D721Med (cell line): ENCODE results near the gene CYSTM1.

Experiments used
- DNase-seq: peaks from one replicate; pipeline ENCODE4 v3.0.0; 2011; ENCODE audit warnings: low spot score; ENCODE audit not compliant: insufficient read length
- FAIRE-seq: peaks from 2 replicates; lab custom pipeline; 2011; peaks lifted over from hg19 to GRCh38; lab: Jason Lieb, UNC
- TF ChIP-seq, protein P1 (sequence below): IDR thresholded peaks from 2 replicates; pipeline ENCODE4 v1.5.1; 2012; ENCODE audit warnings: mild to moderate bottlenecking, control low read depth; ENCODE audit not compliant: insufficient read depth; ENCODE audit errors: missing control alignments

Gene CYSTM1

DNA sequence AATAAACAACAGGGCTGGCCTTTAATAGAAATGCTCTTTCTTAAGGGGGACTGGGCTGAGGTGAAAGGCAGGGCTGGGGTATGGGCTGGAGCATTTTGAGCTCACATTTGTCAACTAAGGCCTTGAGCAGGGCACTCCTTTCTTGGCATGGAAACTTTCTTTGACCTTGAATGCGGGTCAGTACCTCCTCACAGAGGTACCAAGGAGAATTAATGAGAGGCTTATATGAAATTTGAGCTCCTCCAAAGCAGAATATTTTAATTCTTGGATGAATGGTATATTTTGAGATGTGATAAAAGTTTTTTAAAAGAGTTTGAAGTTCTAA, 3.1 kb downstream of the CYSTM1 start:
- no peak for FAIRE-seq
- DNase-seq: no peak
- TF ChIP-seq, protein P1, sequence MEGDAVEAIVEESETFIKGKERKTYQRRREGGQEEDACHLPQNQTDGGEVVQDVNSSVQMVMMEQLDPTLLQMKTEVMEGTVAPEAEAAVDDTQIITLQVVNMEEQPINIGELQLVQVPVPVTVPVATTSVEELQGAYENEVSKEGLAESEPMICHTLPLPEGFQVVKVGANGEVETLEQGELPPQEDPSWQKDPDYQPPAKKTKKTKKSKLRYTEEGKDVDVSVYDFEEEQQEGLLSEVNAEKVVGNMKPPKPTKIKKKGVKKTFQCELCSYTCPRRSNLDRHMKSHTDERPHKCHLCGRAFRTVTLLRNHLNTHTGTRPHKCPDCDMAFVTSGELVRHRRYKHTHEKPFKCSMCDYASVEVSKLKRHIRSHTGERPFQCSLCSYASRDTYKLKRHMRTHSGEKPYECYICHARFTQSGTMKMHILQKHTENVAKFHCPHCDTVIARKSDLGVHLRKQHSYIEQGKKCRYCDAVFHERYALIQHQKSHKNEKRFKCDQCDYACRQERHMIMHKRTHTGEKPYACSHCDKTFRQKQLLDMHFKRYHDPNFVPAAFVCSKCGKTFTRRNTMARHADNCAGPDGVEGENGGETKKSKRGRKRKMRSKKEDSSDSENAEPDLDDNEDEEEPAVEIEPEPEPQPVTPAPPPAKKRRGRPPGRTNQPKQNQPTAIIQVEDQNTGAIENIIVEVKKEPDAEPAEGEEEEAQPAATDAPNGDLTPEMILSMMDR: no peak

DNA sequence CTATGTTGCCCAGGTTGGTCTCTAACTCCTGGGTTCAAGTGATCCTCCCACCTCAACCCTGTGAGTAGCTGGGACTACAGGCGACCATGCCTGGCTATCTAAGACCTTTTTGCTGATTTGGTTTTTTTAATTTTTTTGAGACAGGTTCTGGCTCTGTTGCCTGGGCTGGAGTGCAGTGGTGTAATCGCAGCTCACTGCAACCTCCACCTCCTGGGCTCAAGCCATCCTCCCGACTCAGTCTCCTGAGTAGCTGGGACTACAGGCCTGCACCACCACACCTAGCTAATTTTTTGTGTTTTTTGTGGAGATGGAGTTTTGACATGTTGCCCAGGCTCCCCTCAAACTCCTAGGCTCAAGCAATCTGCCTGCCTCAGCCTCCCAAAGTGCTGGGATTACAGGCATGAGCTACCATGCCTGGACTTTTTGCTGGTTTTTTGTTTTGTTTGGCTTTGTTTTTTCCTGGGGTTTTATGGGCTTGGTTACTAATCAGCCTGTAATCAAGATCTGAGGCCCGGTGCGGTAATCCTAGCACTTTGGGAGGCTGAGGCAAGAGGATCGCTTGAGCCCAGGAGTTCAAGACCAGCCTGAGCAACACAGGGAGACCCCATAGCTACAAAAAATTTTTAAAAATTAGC, 3.6 kb downstream of the CYSTM1 start:
- DNase-seq (no peak), FAIRE-seq (no peak)
- TF ChIP-seq, protein P1: no peak

DNA sequence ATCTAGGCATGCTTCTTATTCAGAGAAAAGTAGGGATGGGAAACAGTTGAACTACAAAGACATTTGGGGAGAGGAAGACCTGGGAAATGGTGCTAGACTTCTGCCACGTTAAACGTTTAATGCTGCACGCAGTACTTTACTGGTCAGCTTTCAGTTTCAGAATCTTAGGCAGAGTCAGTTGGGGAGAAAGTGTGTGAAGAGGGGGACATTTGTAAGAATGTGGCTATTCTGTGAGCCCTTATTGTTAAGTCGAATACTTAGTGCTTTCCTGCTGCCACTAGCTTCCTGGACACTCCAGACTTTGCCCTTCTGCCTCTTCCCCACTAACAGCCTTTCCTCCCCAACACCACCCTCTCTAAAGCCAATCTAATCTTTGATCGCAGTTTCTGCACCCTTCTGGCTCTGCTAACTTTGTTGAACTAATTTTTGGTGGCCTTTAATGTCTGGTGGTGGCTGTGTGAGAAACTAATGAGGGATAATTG, 6.1 kb downstream of the CYSTM1 start:
- TF ChIP-seq, protein P1: no peak
- DNase-seq (no peak), FAIRE-seq (no peak)

DNA sequence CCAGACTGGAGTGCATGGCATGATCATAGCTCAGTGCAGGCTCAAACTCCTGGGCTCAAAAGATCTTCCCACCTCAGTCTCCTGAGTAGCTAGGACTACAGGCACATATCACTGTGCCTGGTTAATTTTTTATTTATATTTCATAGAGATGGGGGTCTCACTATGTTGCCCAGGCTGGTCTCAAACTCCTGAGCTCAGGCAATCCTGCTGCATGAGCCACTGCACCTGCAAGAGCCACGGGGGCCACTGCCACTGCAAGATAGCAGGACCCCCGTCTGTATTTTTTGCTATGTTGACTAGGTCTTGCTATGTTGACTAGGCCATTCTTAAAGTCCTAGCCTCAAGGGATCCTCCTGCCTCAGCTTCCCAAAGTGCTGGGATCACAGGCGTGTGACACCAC, 6.5 kb downstream of the CYSTM1 start:
- TF ChIP-seq, protein P1: no peak
- FAIRE-seq (no peak), DNase-seq (no peak)

DNA sequence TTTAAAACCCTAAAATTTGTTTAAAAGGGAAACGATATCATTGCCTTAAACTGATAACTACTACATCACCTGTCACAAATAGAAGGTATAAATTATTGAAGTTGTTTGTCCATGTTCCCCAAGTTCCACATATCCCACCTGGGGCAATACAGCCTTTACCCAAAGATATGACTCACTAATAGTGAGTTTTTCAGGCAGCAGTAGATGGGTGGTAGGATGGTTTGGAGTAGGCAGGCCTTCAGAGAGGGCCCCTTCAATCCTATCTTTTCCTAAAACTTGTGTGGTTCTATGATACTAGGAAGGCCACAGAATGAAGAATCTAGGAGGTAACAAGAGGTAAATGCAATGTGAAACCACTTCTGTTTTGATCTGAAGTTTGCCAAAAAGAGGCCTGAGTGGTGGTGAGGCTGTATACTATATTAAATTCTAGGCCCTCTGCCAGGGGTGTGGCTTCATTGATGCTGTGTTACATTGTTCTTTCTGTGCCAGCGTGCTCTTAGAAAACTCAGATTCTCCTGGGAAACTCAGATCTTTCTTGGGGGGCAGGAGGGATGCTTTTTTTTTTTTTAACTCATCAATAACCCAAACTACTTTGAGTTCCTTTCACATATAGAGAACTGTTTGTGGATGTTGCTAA, 7.2 kb downstream of the CYSTM1 start:
- DNase-seq (no peak), FAIRE-seq (no peak)
- TF ChIP-seq, protein P1: no peak

DNA sequence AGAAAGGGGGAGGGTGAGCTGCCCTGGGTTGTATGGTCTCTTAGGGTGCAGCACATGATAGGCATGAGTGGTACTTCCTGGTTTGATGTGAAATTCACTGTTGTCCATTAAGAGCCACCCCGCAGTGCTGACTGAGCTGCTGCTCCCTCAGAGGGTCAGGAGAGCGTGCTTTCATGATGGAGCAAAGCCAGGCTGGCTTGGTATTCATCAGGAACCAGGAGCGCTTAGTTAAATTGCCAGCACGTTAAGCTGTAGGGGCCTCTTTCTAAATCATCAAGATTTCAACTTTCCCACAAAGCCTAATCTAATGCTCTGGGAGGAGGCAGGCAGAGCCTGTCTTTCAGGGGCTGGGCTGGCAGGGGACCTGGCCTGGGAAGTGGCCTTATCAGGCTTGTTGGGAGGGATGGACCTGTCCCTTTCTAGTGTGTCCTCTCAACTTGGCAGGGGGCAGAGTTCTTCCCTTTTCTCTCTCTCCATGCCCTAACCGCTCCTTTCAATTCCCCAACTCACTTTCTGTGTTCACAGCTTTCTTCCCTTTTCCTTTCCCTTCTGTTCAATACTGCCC, 7.9 kb downstream of the CYSTM1 start:
- TF ChIP-seq, protein P1: no peak
- no peak for FAIRE-seq
- DNase-seq: no peak

DNA sequence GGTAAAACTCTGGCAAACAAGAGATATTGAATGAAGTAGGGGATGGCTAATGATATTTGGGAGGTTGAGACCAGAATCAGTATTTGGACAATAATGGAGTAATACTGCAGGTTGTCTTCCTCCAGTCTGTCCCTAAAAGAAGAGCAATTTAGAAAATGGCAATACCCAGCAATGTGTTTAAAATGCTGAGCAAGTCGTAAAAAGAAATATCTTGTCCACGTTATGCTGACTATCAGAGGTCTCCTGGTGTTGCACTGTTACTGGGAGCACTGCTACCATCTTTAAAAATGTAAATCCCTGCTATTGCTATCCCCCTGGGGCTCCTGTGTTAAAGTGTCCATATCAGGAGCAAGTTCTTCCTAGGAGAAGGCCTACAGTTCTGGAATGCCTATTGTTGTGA, 10.4 kb downstream of the CYSTM1 start:
- FAIRE-seq (no peak), DNase-seq (no peak)
- TF ChIP-seq, protein P1: no peak
